B cell (primary cell): ENCODE results near the gene ELF1. TPM values are rescaled to one million over a fixed set of nuclear protein-coding genes. Genes with fewer than 3 reads are reported as not detected.

Source experiments
- ATAC-seq: fragments of 200-7000 bp; cut with Tn5 transposase; one replicate; pipeline ENCODE4 v1.10.0; 2021; ENCODE audit warnings: low read depth, mild to moderate bottlenecking, moderate number of reproducible peaks, moderate library complexity
- CTCF ChIA-PET: fragments of 350-600 bp; sonication (Branson Sonifier 250); formaldehyde crosslinking; loops from one replicate; lab custom pipeline; 2021; ENCODE audit warnings: antibody characterized with exemption, inconsistent platforms; lab: Charles Lee
- POLR2A ChIA-PET: fragments of 350-600 bp; sonication (Branson Sonifier 250); formaldehyde crosslinking; loops from one replicate; lab custom pipeline; 2021; ENCODE audit warnings: antibody characterized with exemption; lab: Charles Lee
- DNase-seq: peaks from one replicate; pipeline ENCODE4 v3.0.0; 2013
- H2AFZ ChIP-seq: 2 replicates; pipeline ENCODE4 v1.6.1; 2012; ENCODE audit warnings: mild to moderate bottlenecking, low read depth, low read length; ENCODE audit not compliant: insufficient read depth, poor library complexity, severe bottlenecking
- H3K27ac ChIP-seq, 2 donors: 1 replicate in 1 of 2; 2 replicates in 1 of 2; pipeline ENCODE4 v1.5.1; 2012 to 2013; ENCODE audit warnings: low read length in 2 of 2, mild to moderate bottlenecking in 2 of 2, moderate library complexity in 1 of 2
- H3K27me3 ChIP-seq, 4 experiments: fragments of 200-600 bp in 1 of 4; sonication (generic) in 1 of 4; replicated peaks in 1 of 4; 1 replicate in 2 of 4; 2 replicates in 2 of 4; pipeline versions ENCODE4 v1.6.1 to v1.7.0; 2013 to 2016; ENCODE audit warnings: low read length in 3 of 4, mild to moderate bottlenecking in 2 of 4, mixed read lengths in 1 of 4, moderate library complexity in 1 of 4; ENCODE audit not compliant: insufficient read depth in 4 of 4, control insufficient read depth in 3 of 4; ENCODE audit errors: control extremely low read depth in 1 of 4
- H3K36me3 ChIP-seq, 2 experiments: replicated peaks in 1 of 2; 1 replicate in 1 of 2; 2 replicates in 1 of 2; pipeline versions ENCODE4 v1.6.1 to v1.7.1; 2013; ENCODE audit warnings: low read length in 1 of 2; ENCODE audit not compliant: insufficient read depth in 2 of 2, control insufficient read depth in 1 of 2; ENCODE audit errors: control extremely low read depth in 1 of 2, extremely low read depth in 1 of 2
- H3K4me1 ChIP-seq, 2 donors: fragments of 200-600 bp in 1 of 2; sonication (generic) in 1 of 2; 1 replicate in 1 of 2; 2 replicates in 1 of 2; pipeline versions ENCODE4 v1.5.1 to v1.6.1; 2013 to 2017; ENCODE audit warnings: low read length in 2 of 2; ENCODE audit not compliant: control insufficient read depth in 2 of 2, insufficient read depth in 2 of 2
- H3K4me2 ChIP-seq: replicated peaks from 2 replicates; pipeline ENCODE3; 2012; ENCODE audit warnings: mild to moderate bottlenecking, low read depth, low read length; ENCODE audit not compliant: poor library complexity, severe bottlenecking
- H3K4me3 ChIP-seq, 5 experiments: fragments of 200-600 bp in 1 of 5; sonication (generic) in 1 of 5; 1 replicate in 3 of 5; 2 replicates in 2 of 5; pipeline versions ENCODE4 v1.5.1 to v1.7.0; 2011 to 2016; ENCODE audit warnings: low read length in 4 of 5, mild to moderate bottlenecking in 4 of 5, low read depth in 2 of 5, control low read depth in 1 of 5, moderate library complexity in 1 of 5; ENCODE audit not compliant: insufficient read depth in 1 of 5; ENCODE audit errors: control extremely low read depth in 1 of 5, extremely low read depth in 1 of 5
- H3K79me2 ChIP-seq: fragments of 200-600 bp; sonication (generic); one replicate; pipeline ENCODE4 v1.6.0; 2016; ENCODE audit warnings: low read length; ENCODE audit not compliant: control insufficient read depth, insufficient read depth
- H3K9ac ChIP-seq: fragments of 200-600 bp; sonication (generic); 2 replicates; pipeline ENCODE4 v1.6.1; 2017; ENCODE audit warnings: mild to moderate bottlenecking, low read length, moderate library complexity
- H3K9me3 ChIP-seq, 3 donors: one replicate each; pipeline versions ENCODE4 v1.6.1 to v1.7.1; 2013; ENCODE audit warnings: low read length in 2 of 3; ENCODE audit not compliant: control insufficient read depth in 2 of 3, insufficient read depth in 1 of 3; ENCODE audit errors: control extremely low read depth in 1 of 3
- H4K20me1 ChIP-seq: 2 replicates; pipeline ENCODE4 v1.6.0; 2012; ENCODE audit warnings: mild to moderate bottlenecking, low read length; ENCODE audit not compliant: insufficient read depth, control insufficient read depth, poor library complexity, severe bottlenecking
- H3K27ac Mint-ChIP-seq: one replicate; pipeline ENCODE4 v1.8.0; 2021; ENCODE audit warnings: mixed read lengths
- H3K27me3 Mint-ChIP-seq: one replicate; pipeline ENCODE4 v1.8.0; 2021; ENCODE audit warnings: mixed read lengths
- H3K4me1 Mint-ChIP-seq: one replicate; pipeline ENCODE4 v1.8.0; 2021; ENCODE audit warnings: mixed read lengths
- H3K4me3 Mint-ChIP-seq: one replicate; pipeline ENCODE4 v1.8.0; 2021; ENCODE audit warnings: mixed read lengths
- H3K9me3 Mint-ChIP-seq: one replicate; pipeline ENCODE4 v1.8.0; 2022; ENCODE audit warnings: mixed read lengths; ENCODE audit not compliant: insufficient read depth
- CTCF ChIP-seq: fragments of 200-600 bp; IDR thresholded peaks from one replicate; pipeline ENCODE4 v1.8.0; 2022; ENCODE audit warnings: antibody characterized with exemption, mild to moderate bottlenecking
- EZH2 ChIP-seq: IDR thresholded peaks from 2 replicates; pipeline ENCODE4 v1.6.1; 2012; ENCODE audit warnings: borderline replicate concordance, low read depth, mild to moderate bottlenecking, moderate library complexity, low read length; ENCODE audit not compliant: insufficient read depth, poor library complexity, severe bottlenecking
- WGBS: methylation state at CpG from one replicate; pipeline ENCODE4 v1.1.5; 2013; ENCODE audit warnings: missing lambda C conversion rate; ENCODE audit not compliant: insufficient coverage; 5-methylcytosine and 5-hydroxymethylcytosine counted together
- intact Hi-C: fragments of 100-400 bp; cut with micrococcal nuclease; formaldehyde crosslinking; loops from one replicate; pipeline ENCODE4 v1.10.0; 2022
- polyA plus RNA-seq: library from polyadenylated mRNA; depleted of rRNA; stranded (reverse); fragments of >200 nt; gene quantifications from 2 replicates; pipeline ENCODE4 v1.2.3, GENCODE V29; 2012
- total RNA-seq, 2 donors: library from RNA; stranded (reverse); fragments of 120-200 nt in 1 of 2; gene quantifications; 1 replicate in 1 of 2; 2 replicates in 1 of 2; pipeline versions ENCODE4 v1.2.3 to v1.2.4, GENCODE V29; 2013 to 2022

The ELF1 gene
- total and polyA plus RNA-seq, 2 donors (not counting 1 experiment from before 2014, with no cell fraction given) = 62.0 to 186 TPM

- Histone ChIP-seq H3K9me3 (peaks cover 0 to 8% (median 0%) of the 10 kb centered on the region in 3 donors), H3K4me3 (peak overlapping the region in 4 of 5 experiments; percentile 13 to 62 (median 22)), H3K27ac (peak overlapping the region; percentile 94 to 97), H3K4me2 (peak overlapping the region; percentile 77), H3K4me1 (peaks cover 55 to 64% of the 10 kb centered on the region in 2 donors), H2AFZ (peak overlapping the region; percentile 13), H3K36me3 (peaks cover 0 to 5% of the 10 kb centered on the region in 2 experiments), H3K79me2 (peaks cover 100% of the 10 kb centered on the region), H3K9ac (peak overlapping the region; percentile 65), H4K20me1 (peaks cover 4% of the 10 kb centered on the region), H3K27me3 (no peaks in the 10 kb centered on the region)
- ChIA-PET POLR2A (interaction anchor here (1.1 to 1.2 kb wide), 2 partner anchors 33 to 74 kb away, joined by 3 to 4 read pairs; partner anchors contain the start of gene ELF1), CTCF (interaction anchor here (0.6 to 1.9 kb wide), 7 partner anchors 9 to 259 kb away, joined by 3 to 9 read pairs (median 3); partner anchors contain the start of gene ELF1)
- Mint-ChIP-seq H3K4me1 (peaks cover 63% of the 10 kb centered on the region), H3K4me3 (peak overlapping the region; percentile 85), H3K27ac (peak overlapping the region; percentile 90), H3K27me3 (no peaks in the 10 kb centered on the region), H3K9me3 (no peaks in the 10 kb centered on the region)
- TF ChIP-seq CTCF (no peak), EZH2 (no peak)
- DNase-seq = peak; percentile 32
- intact Hi-C loops = loop anchor here (10.0 kb wide), 1 partner anchor 209 kb away; the partner anchor contains the start of gene KBTBD7
- ATAC-seq = no peak
- WGBS = 71% methylated on average over 2 of the region's 5 CpGs
Measured at GRCh38 chr13:40986101-40986856, 32.8 kb downstream of the ELF1 start.
